Measurements from ENCODE around the gene WBP4.
"Not testable (repeated sequence)": the region's sequence is repeated elsewhere in the genome, so short reads cannot be mapped to it uniquely, and the experiment has no call there.

WBP4 gene, protein sequence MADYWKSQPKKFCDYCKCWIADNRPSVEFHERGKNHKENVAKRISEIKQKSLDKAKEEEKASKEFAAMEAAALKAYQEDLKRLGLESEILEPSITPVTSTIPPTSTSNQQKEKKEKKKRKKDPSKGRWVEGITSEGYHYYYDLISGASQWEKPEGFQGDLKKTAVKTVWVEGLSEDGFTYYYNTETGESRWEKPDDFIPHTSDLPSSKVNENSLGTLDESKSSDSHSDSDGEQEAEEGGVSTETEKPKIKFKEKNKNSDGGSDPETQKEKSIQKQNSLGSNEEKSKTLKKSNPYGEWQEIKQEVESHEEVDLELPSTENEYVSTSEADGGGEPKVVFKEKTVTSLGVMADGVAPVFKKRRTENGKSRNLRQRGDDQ

DNA sequence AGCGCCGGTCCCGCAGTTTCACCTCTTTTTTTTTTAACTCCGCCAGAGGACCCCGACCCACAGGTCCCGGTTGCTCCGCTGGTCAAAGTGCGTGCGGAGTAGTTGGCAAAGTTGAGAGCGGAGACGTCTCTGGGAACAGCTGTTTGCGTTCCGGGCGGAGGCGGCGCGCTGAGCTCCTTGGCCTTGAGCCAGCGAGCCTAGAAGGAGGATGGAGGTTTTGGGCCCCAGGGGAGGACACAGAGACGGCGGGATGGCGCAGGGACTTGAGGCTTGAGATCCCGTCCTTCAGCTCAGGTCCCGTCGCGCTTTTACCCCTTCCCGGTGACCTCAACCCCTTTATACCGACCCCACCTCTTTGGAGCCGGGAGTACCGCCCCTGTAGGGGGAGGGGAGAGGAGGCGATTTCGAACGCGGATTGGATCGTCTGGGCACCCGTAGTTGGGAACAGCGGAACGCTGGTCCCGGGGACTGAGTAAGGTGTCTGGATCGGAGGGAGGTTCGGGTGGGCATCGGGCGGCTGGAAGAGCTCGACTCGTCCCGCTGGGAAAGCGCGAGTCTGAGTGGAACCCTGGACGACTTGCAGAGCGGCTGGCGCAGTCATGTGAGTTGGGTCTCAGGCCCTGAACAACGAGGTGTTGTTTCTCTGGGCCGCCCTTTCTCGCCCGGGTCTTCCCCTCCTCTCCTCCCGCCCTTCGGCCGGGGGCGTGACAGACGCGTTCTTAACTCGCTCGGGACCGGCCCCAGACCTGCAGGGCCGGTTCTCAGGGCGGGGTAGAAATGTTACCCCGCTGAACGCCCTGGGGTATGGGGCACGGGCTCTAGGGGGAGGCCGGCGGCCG lies at the start of gene WBP4:
TSS of gene WBP4 (plus strand) at position 435 of the 839 bp plus-strand sequence. CDS start at position 600, 165 bp downstream.
- peak; percentile 79 for DNase-seq (ENCODE audit: low read depth)

DNA sequence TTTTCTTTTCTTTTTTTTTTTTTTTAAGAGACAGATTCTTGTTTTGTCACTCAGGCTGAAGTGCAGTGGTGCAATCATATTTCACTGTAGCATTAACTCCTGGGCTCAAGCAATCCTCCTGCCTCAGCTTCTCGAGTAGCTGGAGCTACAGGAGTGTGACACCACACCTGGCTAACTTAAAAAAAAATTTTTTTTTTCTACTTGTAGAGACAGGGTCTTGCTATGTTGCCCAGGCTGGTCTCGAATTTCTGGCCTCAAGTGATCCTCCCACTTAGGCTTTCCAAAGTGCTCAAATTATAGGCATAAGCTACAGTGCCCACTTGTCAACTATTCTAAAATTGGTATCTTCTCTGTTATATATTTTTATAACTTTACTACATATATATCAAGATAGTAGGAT lies 48.8 kb upstream of the WBP4 start:
- DNase-seq (ENCODE audit: low read depth), result no peak

DNA sequence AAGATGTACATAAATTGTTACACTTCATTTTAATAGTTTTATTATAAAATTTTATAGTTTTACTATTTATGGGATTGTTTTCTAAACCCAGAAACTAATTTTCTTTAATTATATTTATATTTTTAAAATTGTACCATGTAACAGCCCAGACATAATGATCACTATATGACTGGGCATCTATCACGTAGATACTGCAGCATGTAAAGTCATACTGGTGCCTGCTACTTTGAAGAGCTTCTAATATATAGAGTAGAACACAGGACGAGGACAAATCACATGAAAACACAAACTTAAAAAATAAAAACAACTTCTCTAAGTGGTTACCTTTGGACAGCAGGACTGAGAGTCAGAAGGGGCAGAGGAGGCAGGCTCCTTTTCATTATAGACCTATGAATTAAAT lies 47.5 kb upstream of the WBP4 start:
- no peak for DNase-seq (ENCODE audit: low read depth)

DNA sequence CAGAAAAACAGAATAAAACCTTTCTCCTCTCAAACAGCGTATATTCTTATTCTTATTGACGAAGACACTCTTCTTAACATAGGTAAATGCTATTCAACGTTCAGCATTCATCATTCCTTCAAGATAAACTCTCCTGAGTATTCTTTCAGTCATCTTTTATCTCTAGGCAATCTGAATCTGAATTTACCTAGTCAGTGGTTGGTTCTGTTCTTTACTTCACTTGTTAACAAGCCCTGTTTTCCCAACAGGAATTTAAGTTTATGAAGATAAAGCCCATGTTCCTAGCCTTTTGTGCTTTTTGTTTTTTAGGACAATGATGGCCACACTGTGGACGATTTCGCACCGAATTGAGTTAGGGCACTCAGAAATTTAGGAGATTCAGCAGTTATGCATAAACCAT lies 45.4 kb upstream of the WBP4 start:
- no peak for DNase-seq (ENCODE audit: low read depth)

DNA sequence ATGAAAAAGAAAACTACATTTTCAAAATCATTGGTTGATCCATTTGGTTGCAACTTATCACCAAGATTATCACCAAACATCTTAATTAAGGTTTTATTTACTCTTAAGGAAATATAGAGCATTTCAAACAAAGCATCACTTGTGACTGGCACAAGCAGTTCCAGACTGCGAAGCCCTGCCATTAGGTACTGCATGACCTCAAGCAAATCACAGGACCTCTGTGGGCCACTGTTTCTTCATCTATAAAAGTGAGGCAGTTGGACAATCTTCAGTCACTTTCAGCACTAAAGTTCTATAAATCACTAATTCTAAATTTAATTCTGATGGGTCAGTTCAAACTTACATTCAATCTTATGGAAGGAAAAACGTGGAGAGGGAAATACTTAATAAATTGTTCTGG lies 44.1 kb upstream of the WBP4 start:
- no peak for DNase-seq (ENCODE audit: low read depth)

DNA sequence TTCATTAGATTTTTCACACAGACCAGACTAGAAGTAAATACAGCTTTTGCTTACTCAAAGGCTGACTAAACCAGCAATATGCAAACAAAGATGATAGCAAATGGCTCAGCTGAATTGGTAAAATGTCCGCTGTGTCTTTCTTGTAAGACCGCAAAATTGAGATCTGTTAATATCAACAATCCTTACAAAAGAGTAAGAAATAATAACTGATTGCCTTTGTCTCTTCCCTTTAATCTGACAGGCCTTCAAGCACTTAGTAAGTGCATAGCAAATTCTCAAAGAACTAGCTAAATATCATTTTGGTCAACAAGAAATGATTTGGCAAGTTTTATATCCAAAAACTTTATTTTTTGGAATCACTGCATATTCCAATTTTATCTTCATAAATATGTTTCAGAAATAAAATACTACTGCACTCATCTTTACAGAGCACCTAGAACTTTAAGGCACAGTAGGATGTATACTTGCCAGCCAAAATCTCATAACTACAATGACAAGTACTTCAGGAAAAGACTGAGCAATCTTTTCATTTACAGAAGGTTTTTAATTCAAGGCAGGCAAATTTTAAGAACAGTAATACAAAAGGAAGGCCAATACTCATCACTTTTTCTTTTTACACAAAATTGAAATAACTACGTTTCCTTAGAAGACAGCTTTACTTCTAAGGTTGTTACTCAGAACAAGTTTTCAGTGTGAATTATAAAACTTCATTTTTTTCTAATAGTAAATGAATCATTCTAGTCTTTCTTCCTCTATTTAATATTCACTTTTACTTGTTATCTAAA lies 43.3 kb upstream of the WBP4 start:
- no peak for DNase-seq (ENCODE audit: low read depth)

DNA sequence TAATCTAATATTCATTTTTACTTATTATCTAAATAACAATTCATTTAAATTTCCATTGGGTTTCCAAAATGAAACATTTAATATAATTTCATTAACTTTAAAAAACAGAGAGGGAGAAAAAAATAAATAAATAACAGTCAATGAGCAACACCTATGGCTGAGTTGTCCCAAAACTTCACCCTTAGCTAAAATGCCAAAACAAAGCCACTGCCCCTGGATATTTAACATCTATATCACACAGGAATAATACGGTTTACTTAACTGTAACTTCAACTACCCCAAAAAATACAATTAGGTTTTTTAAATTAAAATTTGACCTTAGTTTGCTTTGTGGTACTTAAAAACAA lies 42.7 kb upstream of the WBP4 start:
- DNase-seq (ENCODE audit: low read depth), result no peak

DNA sequence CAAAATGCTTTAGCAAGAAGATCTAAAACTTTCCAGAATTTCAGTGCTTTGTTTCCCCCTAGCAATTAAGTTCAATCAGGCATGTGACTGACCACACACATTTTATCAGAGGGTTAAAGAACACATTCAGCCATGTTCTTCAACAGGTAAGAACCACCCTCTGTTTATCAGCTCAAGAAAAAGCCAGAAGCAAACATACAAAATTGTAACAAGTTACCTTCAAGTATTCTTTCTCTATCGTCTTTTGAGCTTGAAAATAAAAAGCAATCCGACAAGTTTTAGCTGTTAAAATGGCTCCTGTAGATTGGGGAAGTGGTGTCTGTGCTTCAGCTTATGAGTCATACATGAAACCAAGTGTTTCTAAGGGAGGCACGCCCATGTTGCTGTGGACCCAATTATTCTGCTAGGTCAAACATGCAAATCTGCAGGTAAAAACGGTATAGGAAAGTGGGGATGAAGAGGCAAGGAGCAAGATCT lies 42.3 kb upstream of the WBP4 start, which contains the start of gene ELF1:
TSS of gene ELF1 (minus strand) at position 306 of the 477 bp plus-strand sequence. CDS start 37,262 bp downstream, outside the sequence.
- peak; percentile 20 for DNase-seq (ENCODE audit: low read depth)

DNA sequence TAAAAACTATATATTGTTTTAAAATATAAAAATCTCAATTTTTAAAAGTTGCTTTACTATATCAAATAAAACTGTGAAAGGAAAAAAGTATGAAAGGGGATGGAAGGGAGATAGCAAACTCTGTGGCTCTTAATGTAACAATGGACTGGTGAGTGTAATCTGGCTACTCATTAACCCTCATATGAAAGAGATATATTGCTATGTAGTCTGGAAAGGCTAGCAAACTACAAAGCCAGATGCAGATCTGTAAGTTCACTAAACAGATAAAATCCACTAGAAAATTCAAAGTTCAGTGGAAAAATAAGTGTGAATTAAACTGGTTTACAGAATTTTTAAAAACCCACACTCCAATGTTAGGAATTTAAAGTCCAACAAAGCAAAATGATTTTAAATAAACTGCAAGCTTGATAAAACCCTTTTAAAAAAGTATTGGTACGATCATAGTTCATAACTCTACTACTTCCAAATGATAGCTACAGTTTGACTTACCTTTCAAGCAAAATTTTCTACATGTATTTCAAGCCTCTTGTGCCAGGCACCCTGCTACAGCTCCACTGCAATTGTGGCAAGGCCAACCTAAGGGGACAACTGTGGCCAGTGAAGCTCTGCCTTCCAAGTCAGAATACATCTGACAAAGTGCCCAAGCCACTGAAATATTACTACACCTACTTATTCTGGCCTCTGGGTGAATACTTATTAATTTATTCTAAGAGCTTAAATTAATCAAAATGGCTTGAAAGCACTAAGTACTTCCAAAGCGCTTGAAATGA lies 41.5 kb upstream of the WBP4 start:
- no peak for DNase-seq (ENCODE audit: low read depth)

DNA sequence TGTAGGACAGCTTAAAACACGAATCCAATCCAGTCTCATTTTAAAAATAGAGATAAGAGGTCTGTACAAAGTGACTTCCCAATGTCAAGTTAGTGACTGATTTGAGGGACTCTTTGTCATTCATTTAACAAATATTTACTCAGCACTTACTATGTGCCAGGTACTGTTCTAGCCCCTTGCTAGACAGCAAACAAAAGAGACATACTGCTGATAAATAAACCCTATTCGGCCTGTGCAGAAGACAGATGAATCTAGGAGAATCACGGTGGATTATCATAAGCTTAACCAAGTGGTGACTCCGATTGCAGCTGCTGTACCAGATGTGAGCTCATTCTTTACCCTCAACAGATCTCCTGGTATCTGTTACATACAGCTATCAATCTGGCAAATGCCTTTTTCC lies 35.8 kb upstream of the WBP4 start:
- no peak for DNase-seq (ENCODE audit: low read depth)

DNA sequence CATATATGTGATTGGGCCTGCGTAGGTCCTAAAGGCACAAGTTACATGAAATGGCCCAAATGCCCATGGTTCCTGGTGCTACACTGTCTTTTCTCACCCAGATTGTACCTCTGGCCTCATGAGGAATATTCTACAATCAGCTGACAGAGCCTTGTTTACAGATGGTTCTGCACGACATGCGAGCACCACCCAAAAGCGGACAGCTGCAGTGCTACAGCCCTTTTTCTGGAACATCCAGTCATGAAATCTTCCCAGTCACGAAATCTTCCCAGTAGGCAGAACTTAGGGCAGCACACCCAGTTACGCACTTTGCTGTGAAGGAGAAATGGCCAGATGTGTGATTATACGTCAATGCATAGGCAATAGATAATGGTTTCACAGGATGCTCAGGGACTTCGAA lies 34.5 kb upstream of the WBP4 start:
- DNase-seq (ENCODE audit: low read depth), result no peak

DNA sequence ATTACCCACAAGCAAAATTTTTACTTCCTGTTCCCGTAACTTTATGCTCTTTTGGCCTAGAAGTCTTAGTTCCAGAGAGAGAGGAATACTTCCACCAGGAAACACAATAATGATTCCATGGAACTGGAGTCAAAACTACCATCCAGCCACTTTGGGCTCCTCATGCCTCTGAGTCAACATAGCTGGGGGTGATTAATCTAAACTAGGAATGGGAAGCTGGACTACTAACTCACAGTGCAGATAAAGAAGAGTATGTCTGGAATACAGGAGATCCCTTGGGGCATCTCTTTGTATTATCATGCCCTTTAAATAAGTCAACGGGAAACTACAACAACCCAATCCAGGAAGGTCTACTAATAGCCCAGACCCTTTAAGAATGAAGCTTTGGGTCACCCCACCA lies 33.3 kb upstream of the WBP4 start:
- no peak for DNase-seq (ENCODE audit: low read depth)

DNA sequence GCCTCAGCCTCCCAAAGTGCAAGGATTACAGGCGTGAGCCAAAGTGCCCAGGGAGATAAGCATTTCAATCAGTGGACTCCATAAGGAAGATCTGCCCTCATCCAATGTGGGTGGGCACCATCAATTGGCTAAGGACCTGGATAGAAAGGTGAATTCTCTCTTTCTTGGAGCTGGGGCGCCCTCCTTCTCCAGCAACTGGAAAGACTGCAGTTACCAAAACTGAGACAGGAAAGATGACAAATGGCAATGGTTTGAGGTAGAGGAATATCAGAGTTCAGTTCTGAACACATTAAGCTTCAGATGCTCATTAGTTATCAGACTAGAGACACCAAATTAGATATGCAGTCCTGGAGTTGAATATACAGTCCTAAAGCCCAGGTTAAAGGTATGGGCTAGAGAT lies 31.7 kb upstream of the WBP4 start:
- no peak for DNase-seq (ENCODE audit: low read depth)

DNA sequence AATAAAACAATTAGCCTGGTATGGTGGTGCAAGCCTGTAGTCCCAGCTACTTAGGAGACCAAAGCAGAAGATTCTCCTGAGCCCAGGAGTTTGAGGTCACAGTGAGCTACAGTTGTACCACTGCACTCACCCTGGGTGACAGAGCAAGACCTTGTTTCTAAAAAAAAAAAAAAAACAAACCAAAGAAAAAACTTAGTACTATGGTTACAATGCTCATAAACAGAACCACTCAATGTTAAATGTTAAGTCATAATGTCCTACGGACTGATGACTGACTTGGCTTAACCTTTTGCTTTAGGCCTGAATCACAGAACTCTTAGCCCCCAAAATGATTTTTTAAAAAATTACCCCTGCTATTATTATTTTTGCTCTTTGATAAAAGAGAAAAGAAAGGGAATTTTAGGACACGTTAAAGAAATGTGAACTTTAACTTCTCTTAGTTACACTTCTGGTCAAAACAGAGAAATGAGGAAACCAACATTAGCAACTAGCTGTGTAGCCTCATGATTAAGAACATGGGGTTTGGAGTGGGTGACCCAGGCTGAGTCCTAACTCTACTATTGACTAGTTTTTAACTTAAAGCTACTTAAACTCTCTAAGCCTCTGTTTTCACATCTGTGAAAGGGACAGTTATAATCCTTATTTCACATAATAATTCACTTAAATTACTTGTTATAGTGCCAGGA lies 28.5 kb upstream of the WBP4 start:
- DNase-seq (ENCODE audit: low read depth), result no peak

DNA sequence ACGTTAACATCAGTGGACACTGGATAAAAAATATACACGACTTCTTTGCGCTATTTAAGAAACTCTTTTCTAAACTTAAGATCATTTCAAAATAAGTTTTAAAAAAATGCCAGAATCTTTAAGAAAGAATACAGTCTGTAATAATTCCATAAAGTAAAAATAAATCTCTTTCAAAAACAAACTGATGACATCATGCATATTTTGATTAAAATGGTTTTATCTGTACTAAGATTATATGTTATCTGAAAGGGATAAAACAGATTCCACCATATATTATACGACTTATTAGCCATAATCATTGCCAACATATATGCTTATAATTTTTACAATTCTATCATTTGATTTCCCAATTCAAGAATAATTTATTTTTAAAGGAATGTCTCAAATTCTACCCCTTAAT lies 26.9 kb upstream of the WBP4 start:
- DNase-seq (ENCODE audit: low read depth), result no peak

DNA sequence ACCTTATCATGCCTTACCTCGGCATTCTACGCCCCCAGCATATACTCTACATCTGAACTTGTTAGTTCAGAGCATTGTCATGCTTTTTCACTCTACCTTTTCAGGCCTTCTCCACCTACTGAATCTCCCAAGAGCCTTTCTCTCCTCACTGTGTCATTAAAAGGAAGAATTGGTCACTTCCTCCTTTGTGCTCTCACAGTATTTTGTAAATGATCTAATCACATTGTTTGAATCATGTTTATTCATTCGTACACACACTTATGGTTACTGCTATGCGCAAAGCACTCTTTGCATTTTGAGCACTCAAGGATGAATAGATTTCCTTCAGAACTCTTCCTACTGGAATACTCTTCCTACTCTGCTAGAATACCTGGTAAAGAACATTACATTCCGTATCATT lies 26.4 kb upstream of the WBP4 start:
- no peak for DNase-seq (ENCODE audit: low read depth)

DNA sequence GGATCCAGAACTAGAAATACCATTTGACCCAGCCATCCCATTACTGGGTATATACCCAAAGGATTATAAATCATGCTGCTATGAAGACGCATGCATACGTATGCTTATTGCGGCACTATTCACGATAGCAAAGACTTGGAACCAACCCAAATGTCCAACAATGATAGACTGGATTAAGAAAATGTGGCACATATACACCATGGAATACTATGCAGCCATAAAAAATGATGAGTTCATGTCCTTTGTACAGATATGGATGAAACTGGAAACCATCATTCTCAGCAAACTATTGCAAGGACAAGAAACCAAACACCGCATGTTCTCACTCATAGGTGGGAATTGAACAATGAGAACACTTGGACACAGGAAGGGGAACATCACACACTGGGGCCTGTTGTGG lies 24.8 kb upstream of the WBP4 start:
- DNase-seq (ENCODE audit: low read depth), result not testable (repeated sequence)

DNA sequence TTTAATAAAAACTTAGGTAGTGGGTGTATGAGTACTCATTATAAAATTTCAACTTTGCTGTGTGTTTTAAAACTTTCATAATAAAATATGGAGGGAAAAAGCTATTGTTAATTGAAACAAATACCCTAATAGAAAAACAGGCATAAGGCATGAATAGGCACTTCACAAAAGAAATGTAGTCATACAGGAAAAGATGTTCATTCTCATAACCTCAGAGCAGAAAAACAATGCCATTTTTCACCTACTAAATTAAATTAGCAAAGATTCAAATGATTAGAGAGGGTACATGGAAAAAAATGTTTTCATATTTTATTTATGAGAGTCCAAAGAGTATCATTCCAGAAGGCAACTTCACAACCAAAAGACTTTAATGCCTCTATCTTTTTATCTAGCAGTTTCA lies 21.6 kb upstream of the WBP4 start:
- no peak for DNase-seq (ENCODE audit: low read depth)

DNA sequence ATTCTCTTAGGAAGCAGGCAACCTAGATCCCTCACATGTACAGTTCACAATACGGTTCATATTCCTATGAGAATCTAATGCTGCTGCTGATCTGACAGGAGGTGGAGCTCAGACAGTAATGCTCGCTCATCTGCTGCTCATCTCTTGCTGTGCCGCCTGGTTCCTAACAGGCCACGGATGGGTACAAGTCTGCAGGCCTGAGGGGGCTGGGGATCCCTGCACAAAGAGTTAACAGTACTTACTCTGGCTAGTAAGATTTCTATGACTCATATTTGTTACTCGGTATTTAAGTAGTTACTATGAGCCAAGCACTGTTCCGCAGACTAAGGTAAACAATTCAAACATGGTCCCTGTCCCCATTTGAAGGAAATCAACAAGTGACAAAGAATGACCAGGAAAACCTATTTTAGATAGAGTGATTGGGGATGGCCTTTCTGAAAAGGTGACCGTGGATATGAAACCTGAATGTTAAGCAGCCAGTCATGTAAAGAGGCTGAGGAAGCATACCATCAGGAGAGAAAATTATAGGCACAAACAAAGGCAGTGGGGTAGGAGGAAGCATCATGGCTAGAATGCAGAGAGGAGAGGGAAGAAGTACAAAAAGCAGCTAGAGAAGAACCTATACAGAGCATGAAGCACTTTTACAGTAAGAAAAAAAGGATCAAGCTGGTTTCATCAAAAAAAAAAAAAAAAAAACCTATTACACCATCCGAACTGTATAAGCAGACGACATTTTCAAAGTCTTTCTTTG lies 20.6 kb upstream of the WBP4 start:
- no peak for DNase-seq (ENCODE audit: low read depth)

DNA sequence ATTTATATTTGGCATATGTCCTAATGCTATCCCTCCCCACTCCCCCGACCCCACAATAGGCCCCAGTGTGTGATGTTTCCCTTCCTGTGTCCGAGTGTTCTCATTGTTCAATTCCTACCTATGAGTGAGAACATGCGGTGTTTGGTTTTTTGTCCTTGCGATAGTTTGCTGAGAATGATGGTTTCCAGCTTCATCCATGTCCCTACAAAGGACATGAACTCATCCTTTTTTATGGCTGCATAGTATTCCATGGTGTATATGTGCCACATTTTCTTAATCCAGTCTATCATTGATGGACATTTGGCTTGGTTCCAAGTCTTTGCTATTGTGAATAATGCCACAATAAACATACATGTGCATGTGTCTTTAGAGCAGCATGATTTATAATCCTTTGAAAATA lies 18.9 kb upstream of the WBP4 start:
- DNase-seq (ENCODE audit: low read depth), result not testable (repeated sequence)

Measured in activated T-cell treated with anti-CD3 and anti-CD28 coated beads for 1 hour (primary cell).